AG04449 (cell line): Measurements from ENCODE around the gene RTN1.

Experiments used
- CTCF ChIA-PET: fragments of 350-600 bp; formaldehyde crosslinking; extraction: SDS; loops from one replicate; lab custom pipeline; 2021; ENCODE audit warnings: antibody characterized with exemption; lab: Yijun Ruan, JAX
- POLR2A ChIA-PET: fragments of 400-600, 350-600 bp; formaldehyde crosslinking; extraction: SDS; loops from one replicate; lab custom pipeline; 2020; ENCODE audit warnings: antibody characterized with exemption, inconsistent platforms; lab: Yijun Ruan, JAX
- DNase-seq: peaks from one replicate; pipeline ENCODE4 v3.0.0-alpha.2; 2010; ENCODE audit warnings: low read depth, low spot score
- H3K4me3 ChIP-seq: 2 replicates; pipeline ENCODE4 v1.5.1; 2011; ENCODE audit warnings: low read depth, mild to moderate bottlenecking, control low read depth, low read length
- CTCF ChIP-seq: IDR thresholded peaks from one replicate; pipeline ENCODE4 v1.5.1; 2011; ENCODE audit warnings: mild to moderate bottlenecking, moderate library complexity, low read length, control low read depth, inconsistent platforms; ENCODE audit not compliant: insufficient read depth; ENCODE audit errors: missing control alignments

Gene RTN1

GRCh38 chr14:59679872-59680271 is 190.7 kb downstream of the RTN1 start:
- TF ChIP-seq CTCF = no peak
- no peak overlapping the region for H3K4me3 ChIP-seq
- no peak for DNase-seq
- CTCF ChIA-PET = interaction anchor here (3.3 kb wide), 1 partner anchor 9 kb away, joined by 11 read pairs; no protein-coding TSS in a partner anchor
- POLR2A ChIA-PET = no interaction called here

- DNase-seq = no peak
- H3K4me3 ChIP-seq = no peak overlapping the region
- no peak for TF ChIP-seq CTCF
- POLR2A ChIA-PET = no interaction called here
- CTCF ChIA-PET = interaction anchor here (0.6 to 3.3 kb wide), 5 partner anchors 10 to 171 kb away, joined by 3 to 11 read pairs (median 3); no protein-coding TSS in a partner anchor
These were observed 192.2 kb downstream of the RTN1 start for GRCh38 chr14:59678352-59678751.

DNA sequence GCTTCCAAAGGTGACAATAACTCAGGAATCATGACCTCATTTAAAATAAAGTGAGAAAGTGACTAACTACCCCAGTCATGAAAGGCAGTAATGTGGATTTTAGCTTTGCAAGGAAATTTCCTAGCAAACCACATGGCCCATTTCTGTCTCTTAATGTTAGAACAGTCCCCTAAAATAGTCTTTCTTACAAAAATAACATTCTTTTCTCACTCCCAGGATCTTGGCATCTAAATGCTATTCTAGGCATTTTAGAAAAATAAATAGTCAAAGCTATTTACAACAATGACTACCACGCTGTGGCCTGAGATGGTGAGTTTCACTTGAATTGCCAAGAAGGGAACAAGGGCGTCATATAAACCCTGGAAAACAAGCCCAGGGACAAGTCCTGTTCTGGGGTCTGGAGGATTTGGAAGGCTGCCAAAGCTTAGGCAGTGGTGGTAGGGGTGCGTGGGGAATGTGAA is 192.8 kb downstream of the RTN1 start:
- no peak overlapping the region for H3K4me3 ChIP-seq
- peak; percentile 49 for DNase-seq
- POLR2A ChIA-PET = no interaction called here
- TF ChIP-seq CTCF = no peak
- CTCF ChIA-PET = interaction anchor here (0.6 to 3.3 kb wide), 4 partner anchors 11 to 45 kb away, joined by 3 to 11 read pairs (median 4); no protein-coding TSS in a partner anchor

DNA sequence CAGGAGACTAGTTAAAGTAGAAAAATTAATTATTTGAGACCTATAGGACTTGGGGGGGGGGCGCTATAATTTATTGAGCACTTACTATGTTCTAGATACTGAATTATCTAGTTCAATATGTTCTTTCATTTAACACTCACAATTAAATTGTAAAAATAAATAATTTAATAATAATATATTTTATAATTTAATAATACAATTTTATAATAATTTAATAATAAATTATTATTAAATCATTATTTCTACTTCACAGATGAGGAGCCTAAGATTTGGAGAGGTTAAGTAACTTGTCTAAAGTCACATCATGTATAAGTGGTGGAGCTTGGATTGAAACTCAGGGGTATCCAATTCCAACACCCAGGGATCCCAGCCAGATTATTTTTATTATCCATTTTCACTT is 195.2 kb downstream of the RTN1 start:
- H3K4me3 ChIP-seq = no peak overlapping the region
- no peak for DNase-seq
- POLR2A ChIA-PET = interaction anchor here (0.7 kb wide), 1 partner anchor 174 kb away, joined by 3 read pairs; no protein-coding TSS in a partner anchor
- TF ChIP-seq CTCF = no peak
- CTCF ChIA-PET = interaction anchor here (1.0 to 2.8 kb wide), 2 partner anchors 43 to 221 kb away, joined by 3 to 13 read pairs; no protein-coding TSS in a partner anchor

- no peak overlapping the region for H3K4me3 ChIP-seq
- POLR2A ChIA-PET = no interaction called here
- CTCF ChIA-PET = no interaction called here
- peak; percentile 12 for DNase-seq
- TF ChIP-seq CTCF = no peak
These were observed 205.8 kb downstream of the RTN1 start for GRCh38 chr14:59664741-59665140.

DNA sequence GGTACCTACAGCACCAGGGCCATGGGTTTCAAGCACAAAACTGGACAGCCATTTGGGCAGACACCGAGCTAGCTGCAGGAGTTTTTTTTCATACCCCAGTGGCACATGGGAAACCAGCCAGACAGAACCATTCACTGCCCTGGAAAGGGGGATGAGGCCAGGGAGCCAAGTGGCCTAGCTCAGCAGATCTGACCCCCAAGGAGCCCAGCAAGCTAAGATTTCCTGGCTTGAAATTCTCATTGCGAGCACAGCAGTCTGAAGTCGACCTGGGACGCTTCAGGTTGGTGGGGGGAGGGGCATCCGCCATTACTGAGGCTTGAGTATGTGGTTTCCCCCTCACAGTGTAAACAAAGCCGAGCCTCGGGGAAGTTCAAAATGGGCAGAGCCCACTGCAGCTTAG is 212.8 kb downstream of the RTN1 start:
- DNase-seq = no peak
- H3K4me3 ChIP-seq = no peak overlapping the region
- no peak for TF ChIP-seq CTCF
- CTCF ChIA-PET = interaction anchor here (1.3 kb wide), 1 partner anchor 20 kb away, joined by 3 read pairs; no protein-coding TSS in a partner anchor
- POLR2A ChIA-PET = no interaction called here
